SK-N-SH treated with all-trans-retinoic acid at 6 μM for 48 hours (cell line): ENCODE results near the gene SAP30.
A peak's percentile ranks its signal among the peaks of the same experiment; 100 is the strongest.

Experiments
- ATAC-seq: fragments of 200-7000 bp; cut with Tn5 transposase; 3 replicates; pipeline ENCODE4 v1.9.1; 2020; ENCODE audit warnings: mild to moderate bottlenecking, moderate library complexity
- ARNTL ChIP-seq: fragments of 450-650 bp; formaldehyde crosslinking; IDR thresholded peaks from 2 replicates; pipeline ENCODE4 v1.5.0; 2020; ENCODE audit warnings: low read depth, mild to moderate bottlenecking, moderate library complexity, borderline replicate concordance
- BACH2 ChIP-seq: fragments of 250-450 bp; sonication (Bioruptor Pico); IDR thresholded peaks from 2 replicates; pipeline ENCODE4 v1.9.0; 2021; ENCODE audit warnings: mild to moderate bottlenecking, borderline replicate concordance
- CSDC2 ChIP-seq: fragments of 250-450 bp; sonication (Bioruptor Pico); IDR thresholded peaks from 2 replicates; pipeline ENCODE4 v1.5.0; 2020; ENCODE audit warnings: mild to moderate bottlenecking, moderate library complexity
- GLIS3 ChIP-seq: fragments of 250-450 bp; sonication (Bioruptor Pico); IDR thresholded peaks from 2 replicates; pipeline ENCODE4 v1.5.0; 2020; ENCODE audit warnings: mild to moderate bottlenecking, moderate library complexity
- ISL1 ChIP-seq: fragments of 250-450 bp; sonication (Bioruptor Pico); IDR thresholded peaks from 2 replicates; pipeline ENCODE4 v2.1.2; 2022; ENCODE audit warnings: mild to moderate bottlenecking, moderate library complexity
- OSR1 ChIP-seq: fragments of 250-450 bp; sonication (Bioruptor Pico); IDR thresholded peaks from 2 replicates; pipeline ENCODE4 v1.8.0; 2022; ENCODE audit warnings: moderate library complexity, mild to moderate bottlenecking, inconsistent platforms
- PPARA ChIP-seq: fragments of 250-450 bp; sonication (Bioruptor Pico); IDR thresholded peaks from 2 replicates; pipeline ENCODE4 v1.5.0; 2020; ENCODE audit warnings: mild to moderate bottlenecking, borderline replicate concordance
- RARB ChIP-seq: fragments of 250-450 bp; sonication (Bioruptor Pico); IDR thresholded peaks from 2 replicates; pipeline ENCODE4 v1.8.0; 2021; ENCODE audit warnings: mild to moderate bottlenecking, moderate library complexity
- SNAI2 ChIP-seq: fragments of 250-450 bp; sonication (Bioruptor Pico); IDR thresholded peaks from 2 replicates; pipeline ENCODE4 v1.5.0; 2020; ENCODE audit warnings: mild to moderate bottlenecking, moderate library complexity
- TOX ChIP-seq: fragments of 250-450 bp; sonication (Bioruptor Pico); IDR thresholded peaks from 2 replicates; pipeline ENCODE4 v1.8.0; 2021; ENCODE audit warnings: mild to moderate bottlenecking, moderate library complexity, borderline replicate concordance
- ZC3H10 ChIP-seq: fragments of 250-450 bp; sonication (Bioruptor Pico); IDR thresholded peaks from 2 replicates; pipeline ENCODE4 v1.5.1; 2021; ENCODE audit warnings: mild to moderate bottlenecking, moderate library complexity
- ZFP30 ChIP-seq: fragments of 450-650 bp; formaldehyde crosslinking; IDR thresholded peaks from 2 replicates; pipeline ENCODE4 v1.5.0; 2022; ENCODE audit warnings: mild to moderate bottlenecking, moderate library complexity
- ZNF565 ChIP-seq: fragments of 450-650 bp; formaldehyde crosslinking; conservative IDR thresholded peaks from 2 replicates; pipeline ENCODE4 v1.5.0; 2020; ENCODE audit warnings: low read depth, mild to moderate bottlenecking, moderate library complexity
- ZNF70 ChIP-seq: fragments of 450-650 bp; formaldehyde crosslinking; IDR thresholded peaks from 2 replicates; pipeline ENCODE4 v1.5.0; 2020; ENCODE audit warnings: mild to moderate bottlenecking, moderate library complexity
- ZNF8 ChIP-seq: fragments of 450-650 bp; formaldehyde crosslinking; IDR thresholded peaks from 2 replicates; pipeline ENCODE4 v1.5.0; 2020; ENCODE audit warnings: mild to moderate bottlenecking, moderate library complexity
- TF ChIP-seq, protein P1 (sequence below): fragments of 250-450 bp; sonication (Bioruptor Pico); IDR thresholded peaks from 2 replicates; pipeline ENCODE4 v1.8.0; 2020; ENCODE audit warnings: mild to moderate bottlenecking, moderate library complexity, borderline replicate concordance
- TF ChIP-seq, protein P2 (sequence below): fragments of 250-450 bp; sonication (Bioruptor Pico); IDR thresholded peaks from 2 replicates; pipeline ENCODE4 v1.5.1; 2020; ENCODE audit warnings: low read depth, mild to moderate bottlenecking, moderate library complexity
- TF ChIP-seq, protein P3 (sequence below): fragments of 250-450 bp; sonication (Bioruptor Pico); IDR thresholded peaks from 2 replicates; pipeline ENCODE4 v1.5.1; 2021; ENCODE audit warnings: mild to moderate bottlenecking, moderate library complexity
- TF ChIP-seq, protein P4 (sequence below): fragments of 250-450 bp; sonication (Bioruptor Pico); IDR thresholded peaks from 2 replicates; pipeline ENCODE4 v1.5.0; 2020; ENCODE audit warnings: mild to moderate bottlenecking, moderate library complexity
- TF ChIP-seq, protein P5 (sequence below): fragments of 250-450 bp; sonication (Bioruptor Pico); IDR thresholded peaks from 2 replicates; pipeline ENCODE4 v1.8.0; 2021; ENCODE audit warnings: low read depth, mild to moderate bottlenecking, moderate library complexity, borderline replicate concordance

SAP30 gene

DNA sequence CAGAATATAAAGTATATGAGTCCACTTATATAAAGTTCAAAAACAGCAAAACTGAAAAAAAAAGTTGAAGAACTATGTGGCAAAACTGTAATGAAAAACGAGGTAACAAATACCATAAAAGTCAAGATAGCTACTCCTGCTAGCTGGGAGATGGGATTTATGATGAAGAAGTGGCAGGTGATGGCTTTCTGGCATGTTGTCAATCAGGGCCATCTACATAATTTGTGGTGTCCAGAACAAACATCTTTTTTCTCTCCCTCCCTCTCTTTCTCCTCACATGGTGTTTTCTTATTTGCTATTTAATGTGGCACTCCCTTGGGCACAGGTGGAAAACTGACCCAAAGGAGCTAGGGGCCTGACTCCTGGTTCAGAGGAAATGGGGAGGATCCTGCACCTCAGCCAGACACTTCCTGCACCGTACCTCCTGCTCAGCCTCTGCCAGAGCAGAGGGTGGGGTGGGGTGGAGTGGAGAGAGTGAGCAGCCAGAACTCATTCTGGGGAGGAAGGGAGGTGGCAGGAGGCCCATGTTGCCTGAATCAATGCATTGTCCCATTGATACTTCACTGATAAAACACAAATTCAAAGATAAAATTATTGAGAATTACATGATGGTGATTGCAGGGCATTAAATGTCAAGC lies 5.3 kb upstream of the SAP30 start:
- TF ChIP-seq, protein P1, sequence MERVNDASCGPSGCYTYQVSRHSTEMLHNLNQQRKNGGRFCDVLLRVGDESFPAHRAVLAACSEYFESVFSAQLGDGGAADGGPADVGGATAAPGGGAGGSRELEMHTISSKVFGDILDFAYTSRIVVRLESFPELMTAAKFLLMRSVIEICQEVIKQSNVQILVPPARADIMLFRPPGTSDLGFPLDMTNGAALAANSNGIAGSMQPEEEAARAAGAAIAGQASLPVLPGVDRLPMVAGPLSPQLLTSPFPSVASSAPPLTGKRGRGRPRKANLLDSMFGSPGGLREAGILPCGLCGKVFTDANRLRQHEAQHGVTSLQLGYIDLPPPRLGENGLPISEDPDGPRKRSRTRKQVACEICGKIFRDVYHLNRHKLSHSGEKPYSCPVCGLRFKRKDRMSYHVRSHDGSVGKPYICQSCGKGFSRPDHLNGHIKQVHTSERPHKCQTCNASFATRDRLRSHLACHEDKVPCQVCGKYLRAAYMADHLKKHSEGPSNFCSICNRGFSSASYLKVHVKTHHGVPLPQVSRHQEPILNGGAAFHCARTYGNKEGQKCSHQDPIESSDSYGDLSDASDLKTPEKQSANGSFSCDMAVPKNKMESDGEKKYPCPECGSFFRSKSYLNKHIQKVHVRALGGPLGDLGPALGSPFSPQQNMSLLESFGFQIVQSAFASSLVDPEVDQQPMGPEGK (CRISPR knock-in tag): no peak
- TF ChIP-seq ISL1 (CRISPR knock-in tag): no peak
- TF ChIP-seq ZNF565: no peak
- TF ChIP-seq RARB: no peak
- ATAC-seq: no peak

DNA sequence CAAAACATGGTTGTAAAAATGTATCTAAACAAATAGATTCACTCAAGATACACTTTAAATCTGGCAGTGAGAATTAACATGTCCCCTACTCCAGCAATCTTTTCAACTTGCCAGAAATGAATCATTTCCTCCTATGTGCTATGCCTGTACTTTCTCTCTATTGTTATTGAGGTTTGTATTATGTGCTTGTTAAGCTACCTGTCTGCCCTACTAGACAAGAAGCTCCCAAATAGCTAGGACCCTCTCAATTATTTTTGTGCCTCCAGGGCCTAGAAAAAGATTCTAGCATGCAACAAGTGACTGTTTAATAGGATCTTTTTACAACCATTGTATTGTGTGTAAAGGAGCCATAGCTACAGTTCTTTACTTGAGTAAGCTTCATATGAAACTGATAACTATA lies 3.5 kb upstream of the SAP30 start:
- TF ChIP-seq ZNF8 (no peak), CSDC2 (no peak), ZFP30 (CRISPR knock-in tag) (no peak)
- TF ChIP-seq, protein P1 (CRISPR knock-in tag): no peak
- no peak for ATAC-seq

DNA sequence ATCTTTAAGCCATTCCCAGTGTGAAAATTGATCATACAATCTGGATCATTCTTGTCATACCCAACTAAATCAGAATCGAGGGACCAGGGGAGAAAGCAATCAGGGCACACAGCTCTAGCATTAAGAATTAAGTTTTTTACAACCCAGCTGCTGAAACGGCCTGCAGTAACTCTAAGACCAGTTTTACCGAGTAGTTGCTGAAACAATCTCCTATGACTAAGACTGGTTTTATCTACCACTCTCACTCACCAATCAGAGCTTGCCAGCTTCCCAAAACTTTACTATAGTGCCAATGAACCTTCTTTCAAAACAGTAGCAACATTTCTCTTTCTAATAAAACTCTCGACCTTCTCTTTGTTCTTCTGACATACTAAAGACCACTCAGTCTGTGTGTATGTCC lies 2.8 kb upstream of the SAP30 start:
- no peak for TF ChIP-seq RARB
- no peak for TF ChIP-seq BACH2 (CRISPR knock-in tag)
- no peak for TF ChIP-seq OSR1 (CRISPR knock-in tag)
- no peak for TF ChIP-seq ZNF565
- TF ChIP-seq, protein P2, sequence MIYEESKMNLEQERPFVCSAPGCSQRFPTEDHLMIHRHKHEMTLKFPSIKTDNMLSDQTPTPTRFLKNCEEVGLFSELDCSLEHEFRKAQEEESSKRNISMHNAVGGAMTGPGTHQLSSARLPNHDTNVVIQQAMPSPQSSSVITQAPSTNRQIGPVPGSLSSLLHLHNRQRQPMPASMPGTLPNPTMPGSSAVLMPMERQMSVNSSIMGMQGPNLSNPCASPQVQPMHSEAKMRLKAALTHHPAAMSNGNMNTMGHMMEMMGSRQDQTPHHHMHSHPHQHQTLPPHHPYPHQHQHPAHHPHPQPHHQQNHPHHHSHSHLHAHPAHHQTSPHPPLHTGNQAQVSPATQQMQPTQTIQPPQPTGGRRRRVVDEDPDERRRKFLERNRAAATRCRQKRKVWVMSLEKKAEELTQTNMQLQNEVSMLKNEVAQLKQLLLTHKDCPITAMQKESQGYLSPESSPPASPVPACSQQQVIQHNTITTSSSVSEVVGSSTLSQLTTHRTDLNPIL: no peak
- TF ChIP-seq PPARA (CRISPR knock-in tag): no peak
- TF ChIP-seq, protein P3, sequence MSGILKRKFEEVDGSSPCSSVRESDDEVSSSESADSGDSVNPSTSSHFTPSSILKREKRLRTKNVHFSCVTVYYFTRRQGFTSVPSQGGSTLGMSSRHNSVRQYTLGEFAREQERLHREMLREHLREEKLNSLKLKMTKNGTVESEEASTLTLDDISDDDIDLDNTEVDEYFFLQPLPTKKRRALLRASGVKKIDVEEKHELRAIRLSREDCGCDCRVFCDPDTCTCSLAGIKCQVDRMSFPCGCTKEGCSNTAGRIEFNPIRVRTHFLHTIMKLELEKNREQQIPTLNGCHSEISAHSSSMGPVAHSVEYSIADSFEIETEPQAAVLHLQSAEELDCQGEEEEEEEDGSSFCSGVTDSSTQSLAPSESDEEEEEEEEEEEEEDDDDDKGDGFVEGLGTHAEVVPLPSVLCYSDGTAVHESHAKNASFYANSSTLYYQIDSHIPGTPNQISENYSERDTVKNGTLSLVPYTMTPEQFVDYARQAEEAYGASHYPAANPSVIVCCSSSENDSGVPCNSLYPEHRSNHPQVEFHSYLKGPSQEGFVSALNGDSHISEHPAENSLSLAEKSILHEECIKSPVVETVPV: no peak
- TF ChIP-seq ZNF70 (CRISPR knock-in tag): no peak
- no peak for TF ChIP-seq GLIS3 (CRISPR knock-in tag)
- ATAC-seq: no peak

DNA sequence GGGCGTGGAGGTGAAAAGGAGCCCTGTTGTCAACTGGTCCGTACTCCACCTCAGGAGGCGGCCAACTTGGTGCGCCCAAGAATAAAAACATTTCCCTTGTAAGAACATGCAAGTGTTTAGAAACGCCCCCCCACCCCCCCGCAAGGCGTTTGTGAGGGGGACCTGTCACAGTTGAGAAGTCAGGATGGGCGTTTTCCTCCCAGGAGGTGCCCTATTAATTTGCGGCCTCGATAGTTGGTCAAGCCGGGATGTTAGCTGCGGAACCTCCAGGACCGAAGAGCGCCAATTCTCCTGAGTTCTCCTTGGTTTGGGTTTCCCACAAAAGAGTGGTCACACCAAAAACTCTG lies 651 bp upstream of the SAP30 start:
- peak; percentile 2; the same call in 2 of the 3 replicates for ATAC-seq
- TF ChIP-seq GLIS3 (CRISPR knock-in tag): no peak
- TF ChIP-seq ISL1 (CRISPR knock-in tag): no peak
- no peak for TF ChIP-seq ZNF70 (CRISPR knock-in tag)
- no peak for TF ChIP-seq CSDC2
- TF ChIP-seq ZNF8: no peak
- TF ChIP-seq TOX (CRISPR knock-in tag): no peak
- TF ChIP-seq ZC3H10 (CRISPR knock-in tag): no peak
- TF ChIP-seq, protein P4, sequence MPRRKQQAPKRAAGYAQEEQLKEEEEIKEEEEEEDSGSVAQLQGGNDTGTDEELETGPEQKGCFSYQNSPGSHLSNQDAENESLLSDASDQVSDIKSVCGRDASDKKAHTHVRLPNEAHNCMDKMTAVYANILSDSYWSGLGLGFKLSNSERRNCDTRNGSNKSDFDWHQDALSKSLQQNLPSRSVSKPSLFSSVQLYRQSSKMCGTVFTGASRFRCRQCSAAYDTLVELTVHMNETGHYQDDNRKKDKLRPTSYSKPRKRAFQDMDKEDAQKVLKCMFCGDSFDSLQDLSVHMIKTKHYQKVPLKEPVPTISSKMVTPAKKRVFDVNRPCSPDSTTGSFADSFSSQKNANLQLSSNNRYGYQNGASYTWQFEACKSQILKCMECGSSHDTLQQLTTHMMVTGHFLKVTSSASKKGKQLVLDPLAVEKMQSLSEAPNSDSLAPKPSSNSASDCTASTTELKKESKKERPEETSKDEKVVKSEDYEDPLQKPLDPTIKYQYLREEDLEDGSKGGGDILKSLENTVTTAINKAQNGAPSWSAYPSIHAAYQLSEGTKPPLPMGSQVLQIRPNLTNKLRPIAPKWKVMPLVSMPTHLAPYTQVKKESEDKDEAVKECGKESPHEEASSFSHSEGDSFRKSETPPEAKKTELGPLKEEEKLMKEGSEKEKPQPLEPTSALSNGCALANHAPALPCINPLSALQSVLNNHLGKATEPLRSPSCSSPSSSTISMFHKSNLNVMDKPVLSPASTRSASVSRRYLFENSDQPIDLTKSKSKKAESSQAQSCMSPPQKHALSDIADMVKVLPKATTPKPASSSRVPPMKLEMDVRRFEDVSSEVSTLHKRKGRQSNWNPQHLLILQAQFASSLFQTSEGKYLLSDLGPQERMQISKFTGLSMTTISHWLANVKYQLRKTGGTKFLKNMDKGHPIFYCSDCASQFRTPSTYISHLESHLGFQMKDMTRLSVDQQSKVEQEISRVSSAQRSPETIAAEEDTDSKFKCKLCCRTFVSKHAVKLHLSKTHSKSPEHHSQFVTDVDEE (CRISPR knock-in tag): no peak
- no peak for TF ChIP-seq ARNTL (CRISPR knock-in tag)
- TF ChIP-seq BACH2 (CRISPR knock-in tag): no peak
- no peak for TF ChIP-seq OSR1 (CRISPR knock-in tag)
- TF ChIP-seq, protein P5, sequence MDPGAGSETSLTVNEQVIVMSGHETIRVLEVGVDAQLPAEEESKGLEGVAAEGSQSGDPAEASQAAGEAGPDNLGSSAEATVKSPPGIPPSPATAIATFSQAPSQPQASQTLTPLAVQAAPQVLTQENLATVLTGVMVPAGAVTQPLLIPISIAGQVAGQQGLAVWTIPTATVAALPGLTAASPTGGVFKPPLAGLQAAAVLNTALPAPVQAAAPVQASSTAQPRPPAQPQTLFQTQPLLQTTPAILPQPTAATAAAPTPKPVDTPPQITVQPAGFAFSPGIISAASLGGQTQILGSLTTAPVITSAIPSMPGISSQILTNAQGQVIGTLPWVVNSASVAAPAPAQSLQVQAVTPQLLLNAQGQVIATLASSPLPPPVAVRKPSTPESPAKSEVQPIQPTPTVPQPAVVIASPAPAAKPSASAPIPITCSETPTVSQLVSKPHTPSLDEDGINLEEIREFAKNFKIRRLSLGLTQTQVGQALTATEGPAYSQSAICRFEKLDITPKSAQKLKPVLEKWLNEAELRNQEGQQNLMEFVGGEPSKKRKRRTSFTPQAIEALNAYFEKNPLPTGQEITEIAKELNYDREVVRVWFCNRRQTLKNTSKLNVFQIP: no peak
- no peak for TF ChIP-seq SNAI2 (CRISPR knock-in tag)
